Cardiac muscle cell (in vitro differentiated cells and primary cell): ENCODE measurements around the gene GAB2. TPM values are rescaled to one million over a fixed set of nuclear protein-coding genes. Genes with fewer than 3 reads are reported as not detected.

Source experiments
- DNase-seq, 2 donors: peaks; one replicate each; pipeline versions ENCODE4 v3.0.0 to v3.0.0-alpha.2; 2010 to 2017; ENCODE audit warnings: low read depth in 1 of 2, low spot score in 1 of 2
- H3K27ac ChIP-seq: fragments of 200-600 bp; sonication (generic); 2 replicates; pipeline ENCODE4 v1.5.1; 2016
- H3K27me3 ChIP-seq: fragments of 200-600 bp; sonication (generic); 2 replicates; pipeline ENCODE4 v1.6.0; 2016; ENCODE audit warnings: control low read depth
- H3K36me3 ChIP-seq: fragments of 200-600 bp; sonication (generic); 2 replicates; pipeline ENCODE4 v1.5.1; 2016; ENCODE audit warnings: control low read depth
- H3K4me1 ChIP-seq: fragments of 200-600 bp; sonication (generic); 2 replicates; pipeline ENCODE4 v1.8.1; 2017; ENCODE audit warnings: low read depth, mild to moderate bottlenecking, mixed run types
- H3K4me3 ChIP-seq: fragments of 200-600 bp; sonication (generic); 2 replicates; pipeline ENCODE4 v1.5.1; 2016; ENCODE audit warnings: mild to moderate bottlenecking
- H3K9me3 ChIP-seq: fragments of 200-600 bp; sonication (generic); 2 replicates; pipeline ENCODE4 v1.5.1; 2017; ENCODE audit warnings: low read depth, mild to moderate bottlenecking, control low read depth
- CTCF ChIP-seq: IDR thresholded peaks from 2 replicates; pipeline ENCODE4 v1.5.1; 2012; ENCODE audit warnings: low read depth, mild to moderate bottlenecking, low read length
- polyA plus RNA-seq: library from polyadenylated mRNA; unstranded; fragments of >200 nt; fragmentation: Nextera tagmentation; extraction: Ambion mirVana; gene quantifications from 2 replicates; pipeline ENCODE4 v1.2.1, GENCODE V29; 2016
- total RNA-seq: library from RNA; depleted of rRNA; stranded (reverse); fragments of >200 nt; gene quantifications from 2 replicates; pipeline ENCODE4 v1.2.3, GENCODE V29; 2016

The GAB2 gene
- total and polyA plus RNA-seq, 2 experiments from 2014 or later: 5.3 to 18.0 TPM

- Histone ChIP-seq H3K27me3 (no peaks in the 10 kb centered on the region), H3K36me3 (peaks cover 27% of the 10 kb centered on the region), H3K4me1 (no peaks in the 10 kb centered on the region), H3K4me3 (no peak overlapping the region), H3K27ac (no peak overlapping the region), H3K9me3 (no peaks in the 10 kb centered on the region)
- no peak for TF ChIP-seq CTCF
- DNase-seq: peak in 1 of 2 donors; percentile 16
These were observed 196.0 kb downstream of the GAB2 start for GRCh38 chr11:78221396-78222315.

- TF ChIP-seq CTCF: no peak
- Histone ChIP-seq H3K4me3 (no peak overlapping the region), H3K27me3 (no peaks in the 10 kb centered on the region), H3K27ac (no peak overlapping the region), H3K4me1 (no peaks in the 10 kb centered on the region), H3K9me3 (no peaks in the 10 kb centered on the region), H3K36me3 (peaks cover 27% of the 10 kb centered on the region)
- DNase-seq: no peak
These were observed 197.1 kb downstream of the GAB2 start for GRCh38 chr11:78220218-78221157.

- H3K9me3 ChIP-seq: no peaks in the 10 kb centered on the region
- no peaks in the 10 kb centered on the region for H3K4me1 ChIP-seq
- no peak overlapping the region for H3K27ac ChIP-seq
- peaks cover 27% of the 10 kb centered on the region for H3K36me3 ChIP-seq
- H3K27me3 ChIP-seq: no peaks in the 10 kb centered on the region
- no peak for DNase-seq
- no peak overlapping the region for H3K4me3 ChIP-seq
- no peak for TF ChIP-seq CTCF
These were observed 198.0 kb downstream of the GAB2 start for GRCh38 chr11:78219493-78220217.

- Histone ChIP-seq H3K9me3 (no peaks in the 10 kb centered on the region), H3K27me3 (no peaks in the 10 kb centered on the region), H3K4me3 (no peak overlapping the region), H3K27ac (no peak overlapping the region), H3K36me3 (peaks cover 25% of the 10 kb centered on the region), H3K4me1 (no peaks in the 10 kb centered on the region)
- TF ChIP-seq CTCF: no peak
- no peak for DNase-seq
These were observed 198.7 kb downstream of the GAB2 start for GRCh38 chr11:78218707-78219492.
